Glutamatergic neuron (in vitro differentiated cells): Measurements from ENCODE around the gene MNAT1. TPM values are rescaled to one million over a fixed set of nuclear protein-coding genes. Genes with fewer than 3 reads are reported as not detected.

ENCODE experiments used
- DNase-seq: peaks from one replicate; pipeline ENCODE4 v3.0.0; 2022
- H3K27ac Mint-ChIP-seq: one replicate; pipeline ENCODE4 v1.8.0; 2020; ENCODE audit warnings: mild to moderate bottlenecking, mixed read lengths, inconsistent platforms; ENCODE audit not compliant: unreplicated experiment
- H3K27me3 Mint-ChIP-seq: one replicate; pipeline ENCODE4 v1.8.0; 2020; ENCODE audit warnings: mild to moderate bottlenecking, moderate library complexity, mixed read lengths, inconsistent platforms; ENCODE audit not compliant: unreplicated experiment
- H3K36me3 Mint-ChIP-seq: one replicate; pipeline ENCODE4 v1.8.0; 2020; ENCODE audit warnings: mild to moderate bottlenecking, mixed read lengths, inconsistent platforms; ENCODE audit not compliant: unreplicated experiment
- H3K4me1 Mint-ChIP-seq: one replicate; pipeline ENCODE4 v1.8.0; 2020; ENCODE audit warnings: mild to moderate bottlenecking, low read depth, mixed read lengths, inconsistent platforms; ENCODE audit not compliant: unreplicated experiment
- H3K4me3 Mint-ChIP-seq: one replicate; pipeline ENCODE4 v1.8.0; 2020; ENCODE audit warnings: mild to moderate bottlenecking, mixed read lengths, inconsistent platforms; ENCODE audit not compliant: unreplicated experiment
- H3K9me3 Mint-ChIP-seq: one replicate; pipeline ENCODE4 v1.8.0; 2020; ENCODE audit warnings: mild to moderate bottlenecking, moderate library complexity, mixed read lengths, inconsistent platforms; ENCODE audit not compliant: unreplicated experiment
- total RNA-seq: library from RNA; stranded (reverse); fragmentation: NEBNext Ultra II Directional; extraction: Animal tissue kit (Norgen Biotek cat#: 25700); gene quantifications from one replicate; pipeline ENCODE4 v1.2.1, GENCODE V29; 2021; ENCODE audit not compliant: unreplicated experiment
- TF ChIP-seq, protein P1 (sequence below): fragments of 200-600 bp; sonication (generic); IDR thresholded peaks from one replicate; pipeline ENCODE4 v1.5.0; 2021; ENCODE audit not compliant: partially characterized antibody, unreplicated experiment

Gene MNAT1
- total RNA-seq, 1 donor from 2014 or later = 45.2 TPM

DNA sequence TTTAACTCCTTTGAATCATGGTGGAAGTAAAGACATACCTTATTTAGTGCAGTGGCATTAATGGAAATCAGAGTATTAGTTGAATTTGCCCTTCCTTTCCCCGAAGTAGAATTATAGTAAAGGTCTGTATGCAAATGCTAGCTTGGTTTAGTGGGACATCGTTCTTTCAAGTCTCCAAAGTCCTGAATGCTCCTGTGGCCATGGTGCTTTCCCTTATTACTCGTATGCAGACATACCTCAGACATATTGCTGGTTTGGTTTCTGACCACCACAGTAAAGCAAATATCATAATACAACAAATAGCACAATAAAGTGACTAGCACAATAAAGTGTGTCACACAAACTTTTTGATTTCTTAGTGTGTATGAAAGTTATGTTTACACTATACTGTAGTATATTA is 52.3 kb downstream of the MNAT1 start:
- no peaks in the 10 kb centered on the region for H3K36me3 Mint-ChIP-seq
- H3K4me3 Mint-ChIP-seq = no peak overlapping the region
- H3K9me3 Mint-ChIP-seq = no peaks in the 10 kb centered on the region
- no peak overlapping the region for H3K27ac Mint-ChIP-seq
- TF ChIP-seq, protein P1, sequence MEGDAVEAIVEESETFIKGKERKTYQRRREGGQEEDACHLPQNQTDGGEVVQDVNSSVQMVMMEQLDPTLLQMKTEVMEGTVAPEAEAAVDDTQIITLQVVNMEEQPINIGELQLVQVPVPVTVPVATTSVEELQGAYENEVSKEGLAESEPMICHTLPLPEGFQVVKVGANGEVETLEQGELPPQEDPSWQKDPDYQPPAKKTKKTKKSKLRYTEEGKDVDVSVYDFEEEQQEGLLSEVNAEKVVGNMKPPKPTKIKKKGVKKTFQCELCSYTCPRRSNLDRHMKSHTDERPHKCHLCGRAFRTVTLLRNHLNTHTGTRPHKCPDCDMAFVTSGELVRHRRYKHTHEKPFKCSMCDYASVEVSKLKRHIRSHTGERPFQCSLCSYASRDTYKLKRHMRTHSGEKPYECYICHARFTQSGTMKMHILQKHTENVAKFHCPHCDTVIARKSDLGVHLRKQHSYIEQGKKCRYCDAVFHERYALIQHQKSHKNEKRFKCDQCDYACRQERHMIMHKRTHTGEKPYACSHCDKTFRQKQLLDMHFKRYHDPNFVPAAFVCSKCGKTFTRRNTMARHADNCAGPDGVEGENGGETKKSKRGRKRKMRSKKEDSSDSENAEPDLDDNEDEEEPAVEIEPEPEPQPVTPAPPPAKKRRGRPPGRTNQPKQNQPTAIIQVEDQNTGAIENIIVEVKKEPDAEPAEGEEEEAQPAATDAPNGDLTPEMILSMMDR = no peak
- H3K4me1 Mint-ChIP-seq = no peaks in the 10 kb centered on the region
- DNase-seq = no peak
- peaks cover 4% of the 10 kb centered on the region for H3K27me3 Mint-ChIP-seq

DNA sequence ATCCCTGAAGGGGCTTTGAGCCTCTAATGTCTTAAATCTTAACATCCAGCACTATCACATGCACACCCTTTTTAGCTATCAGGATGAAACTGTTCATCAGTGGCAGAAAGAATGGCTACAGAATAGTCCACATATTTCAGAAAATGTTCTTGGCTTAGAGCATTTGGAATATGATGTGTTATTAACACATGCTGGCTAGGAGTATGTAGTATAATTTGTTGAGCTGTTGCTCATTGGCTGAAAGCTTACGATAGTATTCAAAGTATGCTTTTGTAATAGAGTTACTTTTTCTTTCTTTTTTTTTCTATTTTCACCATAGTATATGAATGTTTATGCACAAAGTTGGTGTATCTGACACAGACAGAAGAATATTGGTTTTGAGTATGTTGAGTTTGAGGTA is 55.1 kb downstream of the MNAT1 start:
- Mint-ChIP-seq H3K27ac (no peak overlapping the region), H3K36me3 (no peaks in the 10 kb centered on the region), H3K9me3 (no peaks in the 10 kb centered on the region), H3K4me3 (no peak overlapping the region), H3K4me1 (no peaks in the 10 kb centered on the region), H3K27me3 (peaks cover 3% of the 10 kb centered on the region)
- TF ChIP-seq, protein P1 = no peak
- DNase-seq = no peak

DNA sequence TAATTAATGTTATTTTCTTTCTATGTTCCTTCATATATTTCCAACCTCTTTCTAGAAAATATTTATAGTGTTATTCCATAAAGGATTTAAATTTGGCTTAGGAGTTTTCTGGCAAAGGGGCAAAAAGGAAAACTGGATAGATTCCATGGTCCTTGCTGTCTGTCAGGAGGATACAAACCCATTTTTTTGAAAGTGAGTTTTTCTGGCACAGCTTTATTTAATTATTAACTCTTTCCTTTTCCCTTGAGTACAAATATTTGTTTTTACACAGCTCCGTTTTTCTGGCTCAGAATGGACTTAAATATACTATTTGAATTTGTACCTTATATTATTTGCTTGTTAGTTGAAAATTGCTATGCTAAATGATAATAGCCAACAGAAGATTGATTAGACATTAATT is 56.3 kb downstream of the MNAT1 start:
- Mint-ChIP-seq H3K4me1 (no peaks in the 10 kb centered on the region), H3K36me3 (no peaks in the 10 kb centered on the region), H3K4me3 (no peak overlapping the region), H3K27ac (no peak overlapping the region), H3K9me3 (no peaks in the 10 kb centered on the region), H3K27me3 (peaks cover 3% of the 10 kb centered on the region)
- no peak for DNase-seq
- TF ChIP-seq, protein P1 = no peak

DNA sequence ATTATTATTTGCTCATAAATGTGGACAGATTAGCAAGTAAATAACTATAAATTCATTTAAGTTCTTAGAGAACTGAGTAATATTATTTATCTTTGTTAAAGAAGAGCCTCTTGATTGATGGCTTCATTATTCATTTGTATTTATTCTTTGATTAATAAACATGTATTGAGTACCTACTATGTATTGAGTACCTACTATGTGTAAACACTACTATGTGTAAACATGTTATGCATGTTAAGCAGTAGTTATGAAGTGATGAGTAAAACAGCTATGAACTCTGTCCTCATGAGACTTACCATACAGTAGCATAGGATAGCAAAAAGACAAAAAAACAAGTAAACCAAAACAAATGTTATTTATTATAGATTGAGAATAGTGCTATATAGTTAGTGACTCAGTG is 61.9 kb downstream of the MNAT1 start:
- no peaks in the 10 kb centered on the region for H3K36me3 Mint-ChIP-seq
- H3K27me3 Mint-ChIP-seq = no peaks in the 10 kb centered on the region
- TF ChIP-seq, protein P1 = no peak
- DNase-seq = no peak
- H3K4me3 Mint-ChIP-seq = no peak overlapping the region
- peaks cover 2% of the 10 kb centered on the region for H3K9me3 Mint-ChIP-seq
- no peak overlapping the region for H3K27ac Mint-ChIP-seq
- no peaks in the 10 kb centered on the region for H3K4me1 Mint-ChIP-seq

DNA sequence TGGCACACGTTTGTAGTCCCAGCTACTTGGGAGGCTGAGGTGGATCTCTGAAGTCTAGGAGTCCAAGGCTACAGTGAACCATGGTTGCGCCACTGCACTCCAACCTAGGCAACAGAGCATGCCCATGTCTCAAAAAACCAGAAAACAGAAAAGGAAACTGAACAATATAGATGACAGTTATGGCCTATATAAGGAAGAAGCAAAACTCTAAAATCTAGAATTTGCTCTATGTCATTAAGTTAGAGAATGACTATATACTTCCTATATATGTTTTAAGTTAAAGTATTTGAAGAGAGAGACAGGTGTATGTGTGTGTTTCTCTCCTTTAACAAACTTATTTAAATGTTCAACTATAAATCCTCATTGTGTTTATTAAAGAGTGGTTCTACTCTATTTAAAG is 65.8 kb downstream of the MNAT1 start:
- Mint-ChIP-seq H3K27me3 (no peaks in the 10 kb centered on the region), H3K4me1 (no peaks in the 10 kb centered on the region), H3K4me3 (no peak overlapping the region), H3K9me3 (peaks cover 2% of the 10 kb centered on the region), H3K27ac (no peak overlapping the region), H3K36me3 (no peaks in the 10 kb centered on the region)
- TF ChIP-seq, protein P1 = no peak
- no peak for DNase-seq
